A549 (cell line): ENCODE measurements around the gene TRIO.

Experiments
- BHLHE40 ChIP-seq: IDR thresholded peaks from 2 replicates; pipeline ENCODE4 v1.6.1; 2012; ENCODE audit warnings: low read depth, low read length, inconsistent platforms
- CHD2 ChIP-seq: fragments of 150-350 bp; IDR thresholded peaks from 2 replicates; pipeline ENCODE4 v1.6.1; 2014; ENCODE audit warnings: low read length; ENCODE audit not compliant: partially characterized antibody
- EP300 ChIP-seq, 2 experiments: fragments of >200 bp; sonication (Bioruptor Twin); formaldehyde crosslinking; IDR thresholded peaks; 2 replicates in 1 of 2; 3 replicates in 1 of 2; pipeline ENCODE4 v1.6.1; 2016 to 2017
- HDAC2 ChIP-seq: fragments of 200-600 bp; sonication (generic); IDR thresholded peaks from 2 replicates; pipeline ENCODE4 v1.6.1; 2016
- HOXB5 ChIP-seq: fragments of 250-450 bp; sonication (Bioruptor Pico); IDR thresholded peaks from 2 replicates; pipeline ENCODE4 v1.5.0; 2020; ENCODE audit warnings: mild to moderate bottlenecking, moderate library complexity
- MAZ ChIP-seq: fragments of 150-350 bp; IDR thresholded peaks from 2 replicates; pipeline ENCODE4 v1.6.1; 2014; ENCODE audit warnings: antibody characterized with exemption, low read depth, low read length, borderline replicate concordance
- POLR2A ChIP-seq: IDR thresholded peaks from 2 replicates; pipeline ENCODE4 v1.6.1; 2012; ENCODE audit warnings: mild to moderate bottlenecking, low read length
- TF ChIP-seq, protein P1 (sequence below): fragments of >200 bp; sonication (Bioruptor Twin); formaldehyde crosslinking; IDR thresholded peaks from 3 replicates; pipeline ENCODE4 v1.5.1; 2016
- TF ChIP-seq, protein P2 (sequence below): fragments of 150-350 bp; IDR thresholded peaks from 2 replicates; pipeline ENCODE4 v1.6.1; 2014; ENCODE audit warnings: low read depth, mild to moderate bottlenecking, low read length
- TF ChIP-seq, protein P3 (sequence below): IDR thresholded peaks from 2 replicates; pipeline ENCODE4 v1.6.1; 2012
- TF ChIP-seq, protein P4 (sequence below): fragments of 450-650 bp; IDR thresholded peaks from 2 replicates; pipeline ENCODE4 v1.6.1; 2014; ENCODE audit warnings: antibody characterized with exemption
- TF ChIP-seq, protein P5 (sequence below): IDR thresholded peaks from 2 replicates; pipeline ENCODE4 v1.6.1; 2012

DNA sequence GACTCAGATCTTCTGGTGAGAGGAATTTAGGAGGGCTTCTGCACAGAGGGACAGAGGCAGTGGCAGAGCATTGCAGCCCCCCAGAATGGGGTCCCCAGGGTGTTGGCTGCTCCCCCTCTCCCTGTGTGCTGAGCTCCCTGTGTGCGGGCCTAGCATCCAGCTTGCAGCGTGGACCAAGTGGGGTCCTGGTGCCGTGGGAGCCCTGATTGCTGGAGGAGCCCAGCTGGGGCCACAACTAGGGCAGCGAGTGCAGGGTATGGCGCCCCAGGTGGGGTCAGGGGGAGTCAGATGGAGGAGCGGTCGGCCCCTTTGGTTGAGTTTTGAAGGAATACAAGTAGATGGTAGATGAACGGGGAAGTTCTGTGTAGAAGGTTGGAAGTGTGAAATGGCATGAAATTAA is 66.7 kb downstream of the TRIO start:
- TF ChIP-seq, protein P1, sequence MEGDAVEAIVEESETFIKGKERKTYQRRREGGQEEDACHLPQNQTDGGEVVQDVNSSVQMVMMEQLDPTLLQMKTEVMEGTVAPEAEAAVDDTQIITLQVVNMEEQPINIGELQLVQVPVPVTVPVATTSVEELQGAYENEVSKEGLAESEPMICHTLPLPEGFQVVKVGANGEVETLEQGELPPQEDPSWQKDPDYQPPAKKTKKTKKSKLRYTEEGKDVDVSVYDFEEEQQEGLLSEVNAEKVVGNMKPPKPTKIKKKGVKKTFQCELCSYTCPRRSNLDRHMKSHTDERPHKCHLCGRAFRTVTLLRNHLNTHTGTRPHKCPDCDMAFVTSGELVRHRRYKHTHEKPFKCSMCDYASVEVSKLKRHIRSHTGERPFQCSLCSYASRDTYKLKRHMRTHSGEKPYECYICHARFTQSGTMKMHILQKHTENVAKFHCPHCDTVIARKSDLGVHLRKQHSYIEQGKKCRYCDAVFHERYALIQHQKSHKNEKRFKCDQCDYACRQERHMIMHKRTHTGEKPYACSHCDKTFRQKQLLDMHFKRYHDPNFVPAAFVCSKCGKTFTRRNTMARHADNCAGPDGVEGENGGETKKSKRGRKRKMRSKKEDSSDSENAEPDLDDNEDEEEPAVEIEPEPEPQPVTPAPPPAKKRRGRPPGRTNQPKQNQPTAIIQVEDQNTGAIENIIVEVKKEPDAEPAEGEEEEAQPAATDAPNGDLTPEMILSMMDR: no peak
- TF ChIP-seq HOXB5 (CRISPR knock-in tag) (no peak), EP300 (IDR thresholded peaks at IDR 0.05) (no peak), BHLHE40 (no peak), POLR2A (no peak), HDAC2 (no peak), MAZ (no peak), CHD2 (no peak)
- TF ChIP-seq, protein P2, sequence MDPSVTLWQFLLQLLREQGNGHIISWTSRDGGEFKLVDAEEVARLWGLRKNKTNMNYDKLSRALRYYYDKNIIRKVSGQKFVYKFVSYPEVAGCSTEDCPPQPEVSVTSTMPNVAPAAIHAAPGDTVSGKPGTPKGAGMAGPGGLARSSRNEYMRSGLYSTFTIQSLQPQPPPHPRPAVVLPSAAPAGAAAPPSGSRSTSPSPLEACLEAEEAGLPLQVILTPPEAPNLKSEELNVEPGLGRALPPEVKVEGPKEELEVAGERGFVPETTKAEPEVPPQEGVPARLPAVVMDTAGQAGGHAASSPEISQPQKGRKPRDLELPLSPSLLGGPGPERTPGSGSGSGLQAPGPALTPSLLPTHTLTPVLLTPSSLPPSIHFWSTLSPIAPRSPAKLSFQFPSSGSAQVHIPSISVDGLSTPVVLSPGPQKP: no peak
- TF ChIP-seq, protein P3, sequence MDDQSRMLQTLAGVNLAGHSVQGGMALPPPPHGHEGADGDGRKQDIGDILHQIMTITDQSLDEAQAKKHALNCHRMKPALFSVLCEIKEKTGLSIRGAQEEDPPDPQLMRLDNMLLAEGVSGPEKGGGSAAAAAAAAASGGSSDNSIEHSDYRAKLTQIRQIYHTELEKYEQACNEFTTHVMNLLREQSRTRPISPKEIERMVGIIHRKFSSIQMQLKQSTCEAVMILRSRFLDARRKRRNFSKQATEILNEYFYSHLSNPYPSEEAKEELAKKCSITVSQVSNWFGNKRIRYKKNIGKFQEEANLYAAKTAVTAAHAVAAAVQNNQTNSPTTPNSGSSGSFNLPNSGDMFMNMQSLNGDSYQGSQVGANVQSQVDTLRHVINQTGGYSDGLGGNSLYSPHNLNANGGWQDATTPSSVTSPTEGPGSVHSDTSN: no peak
- TF ChIP-seq, protein P4, sequence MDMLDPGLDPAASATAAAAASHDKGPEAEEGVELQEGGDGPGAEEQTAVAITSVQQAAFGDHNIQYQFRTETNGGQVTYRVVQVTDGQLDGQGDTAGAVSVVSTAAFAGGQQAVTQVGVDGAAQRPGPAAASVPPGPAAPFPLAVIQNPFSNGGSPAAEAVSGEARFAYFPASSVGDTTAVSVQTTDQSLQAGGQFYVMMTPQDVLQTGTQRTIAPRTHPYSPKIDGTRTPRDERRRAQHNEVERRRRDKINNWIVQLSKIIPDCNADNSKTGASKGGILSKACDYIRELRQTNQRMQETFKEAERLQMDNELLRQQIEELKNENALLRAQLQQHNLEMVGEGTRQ: no peak
- TF ChIP-seq, protein P5, sequence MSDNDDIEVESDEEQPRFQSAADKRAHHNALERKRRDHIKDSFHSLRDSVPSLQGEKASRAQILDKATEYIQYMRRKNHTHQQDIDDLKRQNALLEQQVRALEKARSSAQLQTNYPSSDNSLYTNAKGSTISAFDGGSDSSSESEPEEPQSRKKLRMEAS: no peak
